Measurements from ENCODE around the gene LMNTD2. TPM values are rescaled to one million over a fixed set of nuclear protein-coding genes. Genes with fewer than 3 reads are reported as not detected.
"Not testable (repeated sequence)": the region's sequence is repeated elsewhere in the genome, so short reads cannot be mapped to it uniquely, and the experiment has no call there.

Gene LMNTD2
- total RNA-seq, 1 donor from 2014 or later: 8.8 TPM

- peak; percentile 47 for DNase-seq (ENCODE audit: low spot score)
These were observed 26.7 kb downstream of the LMNTD2 start for GRCh38 chr11:533586-534395.

GRCh38 chr11:532986-533585, 27.5 kb downstream of the LMNTD2 start:
- peak; percentile 44 for DNase-seq (ENCODE audit: low spot score)

GRCh38 chr11:532527-532985, 28.0 kb downstream of the LMNTD2 start:
- no peak for DNase-seq (ENCODE audit: low spot score)

GRCh38 chr11:531919-532526, 28.5 kb downstream of the LMNTD2 start:
- no peak for DNase-seq (ENCODE audit: low spot score)

- DNase-seq (ENCODE audit: low spot score): no peak
These were observed 29.3 kb downstream of the LMNTD2 start for GRCh38 chr11:530960-531831.

GRCh38 chr11:529728-530411, 30.7 kb downstream of the LMNTD2 start:
- DNase-seq (ENCODE audit: low spot score): no peak

- DNase-seq (ENCODE audit: low spot score): no peak
These were observed 31.5 kb downstream of the LMNTD2 start for GRCh38 chr11:528815-529727.

GRCh38 chr11:528166-528814, 32.2 kb downstream of the LMNTD2 start:
- no peak for DNase-seq (ENCODE audit: low spot score)

GRCh38 chr11:526192-526591, 34.3 kb downstream of the LMNTD2 start:
- no peak for DNase-seq (ENCODE audit: low spot score)

GRCh38 chr11:521177-521688, 39.3 kb downstream of the LMNTD2 start:
- no peak for DNase-seq (ENCODE audit: low spot score)

GRCh38 chr11:520428-521176, 39.9 kb downstream of the LMNTD2 start:
- DNase-seq (ENCODE audit: low spot score): peak; percentile 46

- DNase-seq (ENCODE audit: low spot score): peak; percentile 91
These were observed 41.9 kb downstream of the LMNTD2 start for GRCh38 chr11:518463-519202.

GRCh38 chr11:516918-517685, 43.4 kb downstream of the LMNTD2 start:
- not testable (repeated sequence) for DNase-seq (ENCODE audit: low spot score)

GRCh38 chr11:516400-516799, 44.1 kb downstream of the LMNTD2 start:
- DNase-seq (ENCODE audit: low spot score): no peak

- DNase-seq (ENCODE audit: low spot score): no peak
These were observed 45.4 kb downstream of the LMNTD2 start for GRCh38 chr11:515131-515530.

- no peak for DNase-seq (ENCODE audit: low spot score)
These were observed 45.9 kb downstream of the LMNTD2 start for GRCh38 chr11:514606-515005.

Data from ureter (tissue), 1 donor.